ENCODE measurements around the gene MAML3. TPM values are rescaled to one million over a fixed set of nuclear protein-coding genes. Genes with fewer than 3 reads are reported as not detected.

MAML3 gene
- total and polyA plus RNA-seq, 2 of the 13 experiments (the other 11 are each of a cell fraction or from before 2014, with no cell fraction given), result 0.05 to 0.13 TPM

DNA sequence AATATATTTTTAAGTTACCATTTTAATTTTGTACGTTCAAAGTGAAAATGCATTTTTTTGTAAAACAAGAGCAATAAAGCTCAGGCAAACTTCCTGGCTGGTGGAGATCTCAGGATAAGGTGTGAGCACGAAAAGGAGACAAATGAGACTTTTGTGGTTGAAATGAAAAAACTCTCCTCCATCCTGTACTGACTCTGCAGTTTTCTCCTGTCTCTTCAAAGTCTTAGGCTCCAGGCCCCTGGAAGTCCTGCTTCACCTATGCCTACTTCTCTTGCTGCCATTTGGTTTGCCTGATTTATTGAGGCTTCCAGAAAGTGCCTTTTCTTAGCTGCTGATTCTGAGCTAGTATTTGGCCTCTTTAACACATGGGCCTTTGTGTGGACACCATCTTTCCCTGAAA lies 77.7 kb downstream of the MAML3 start:
- DNase-seq (ENCODE audit: low spot score), result no peak
- no peak overlapping the region for H2AFZ ChIP-seq (ENCODE audit: low read length)
- H3K36me3 ChIP-seq (replicated peaks in 1 of 2; ENCODE audit: control insufficient read depth in 1 of 2, insufficient read depth in 2 of 2, low read length in 2 of 2), result no peaks in the 10 kb centered on the region
- no peak for FAIRE-seq
- H3K9ac ChIP-seq (ENCODE audit: insufficient read depth, low read depth, low read length), result no peak overlapping the region
- ChIA-PET POLR2A (no interaction called here), CTCF (ENCODE audit: low intra/inter-chr PET ratio, low total read pairs) (no interaction called here)
- no peak for ATAC-seq
- H3K4me3 ChIP-seq (replicated peaks in 1 of 3; ENCODE audit: insufficient read depth in 1 of 3, low read depth in 2 of 3, low read length in 3 of 3), result no peak overlapping the region
- no peaks in the 10 kb centered on the region for H3K79me2 ChIP-seq (ENCODE audit: insufficient read depth, low read length)
- no peak overlapping the region for H3K4me2 ChIP-seq (ENCODE audit: low read depth, low read length)
- H3K27ac ChIP-seq (ENCODE audit: extremely low read length, insufficient read depth, low read length), result no peak overlapping the region
- no peak for TF ChIP-seq ZMYM2 (CRISPR knock-in tag; IDR thresholded peaks at IDR 0.05)
- no peaks in the 10 kb centered on the region for H3K9me3 ChIP-seq (ENCODE audit: low read length)
- no TSS peak for BruUV-seq (replicated peaks)
- in situ Hi-C loops (cut with HindIII; ENCODE audit: extremely low pct_ligation_motif_present, low pct_unique_long_range_greater_than_20kb) (no loop called here), intact Hi-C loops (cut with micrococcal nuclease; ENCODE audit: unreplicated experiment) (no loop called here)
- no peaks in the 10 kb centered on the region for H3K27me3 ChIP-seq (ENCODE audit: control insufficient read depth in 1 of 2, insufficient read depth in 2 of 2, low read length in 2 of 2)
- 6% methylated on average over 2 of the region's 2 CpGs for WGBS (ENCODE audit: low lambda C conversion rate)
- no peaks in the 10 kb centered on the region for H3K4me1 ChIP-seq (ENCODE audit: insufficient read depth, low read length)
- H4K20me1 ChIP-seq (ENCODE audit: insufficient read depth, low read length), result no peaks in the 10 kb centered on the region

- BruUV-seq (replicated peaks), result no TSS peak
- Histone ChIP-seq H3K79me2 (ENCODE audit: insufficient read depth, low read length) (no peaks in the 10 kb centered on the region), H3K4me3 (replicated peaks in 1 of 3; ENCODE audit: insufficient read depth in 1 of 3, low read depth in 2 of 3, low read length in 3 of 3) (no peak overlapping the region), H3K9ac (ENCODE audit: insufficient read depth, low read depth, low read length) (no peak overlapping the region), H3K36me3 (replicated peaks in 1 of 2; ENCODE audit: control insufficient read depth in 1 of 2, insufficient read depth in 2 of 2, low read length in 2 of 2) (no peaks in the 10 kb centered on the region), H3K27ac (ENCODE audit: extremely low read length, insufficient read depth, low read length) (no peak overlapping the region), H2AFZ (ENCODE audit: low read length) (no peak overlapping the region), H3K4me2 (ENCODE audit: low read depth, low read length) (no peak overlapping the region), H3K9me3 (ENCODE audit: low read length) (no peaks in the 10 kb centered on the region), H3K4me1 (ENCODE audit: insufficient read depth, low read length) (no peaks in the 10 kb centered on the region), H4K20me1 (ENCODE audit: insufficient read depth, low read length) (no peaks in the 10 kb centered on the region), H3K27me3 (ENCODE audit: control insufficient read depth in 1 of 2, insufficient read depth in 2 of 2, low read length in 2 of 2) (no peaks in the 10 kb centered on the region)
- FAIRE-seq (no peak), DNase-seq (ENCODE audit: low spot score) (no peak), ATAC-seq (no peak)
- in situ Hi-C loops (cut with HindIII; ENCODE audit: extremely low pct_ligation_motif_present, low pct_unique_long_range_greater_than_20kb) (no loop called here), intact Hi-C loops (cut with micrococcal nuclease; ENCODE audit: unreplicated experiment) (no loop called here)
- POLR2A ChIA-PET, result no interaction called here
- WGBS (ENCODE audit: low lambda C conversion rate), result 51% methylated on average over 3 of the region's 3 CpGs
- CTCF ChIA-PET (ENCODE audit: low intra/inter-chr PET ratio, low total read pairs), result no interaction called here
- TF ChIP-seq FOXC1 (CRISPR knock-in tag; IDR thresholded peaks at IDR 0.05; ENCODE audit: borderline replicate concordance), result no peak
- TF ChIP-seq CBX1 (IDR thresholded peaks at IDR 0.05; ENCODE audit: low read depth), result no peak
- TF ChIP-seq JARID2 (CRISPR knock-in tag; IDR thresholded peaks at IDR 0.05; ENCODE audit: insufficient replicate concordance), result no peak
- no peak for TF ChIP-seq MLXIP (CRISPR knock-in tag; IDR thresholded peaks at IDR 0.05; ENCODE audit: borderline replicate concordance)
- no peak for TF ChIP-seq ZNF33B (CRISPR knock-in tag; IDR thresholded peaks at IDR 0.05)
- no peak for TF ChIP-seq SMYD3 (CRISPR knock-in tag; IDR thresholded peaks at IDR 0.05)
- no peak for TF ChIP-seq HOXA3 (CRISPR knock-in tag; IDR thresholded peaks at IDR 0.05)
- TF ChIP-seq CREM (IDR thresholded peaks at IDR 0.05), result no peak
- no peak for TF ChIP-seq CREM (CRISPR knock-in tag; IDR thresholded peaks at IDR 0.05)
- no peak for TF ChIP-seq FOXK1 (CRISPR knock-in tag; IDR thresholded peaks at IDR 0.05; ENCODE audit: borderline replicate concordance, low read depth)
- TF ChIP-seq BRCA1 (CRISPR knock-in tag; IDR thresholded peaks at IDR 0.05), result no peak
- no peak for TF ChIP-seq ARID2 (CRISPR knock-in tag; IDR thresholded peaks at IDR 0.05; ENCODE audit: borderline replicate concordance)
- TF ChIP-seq SKIL (CRISPR knock-in tag; IDR thresholded peaks at IDR 0.05; ENCODE audit: borderline replicate concordance), result no peak
Observed at GRCh38 chr4:140071806-140072205, 82.2 kb downstream of the MAML3 start.

All from HepG2 (cell line).